ENCODE results near the gene PTHLH. TPM values are rescaled to one million over a fixed set of nuclear protein-coding genes. Genes with fewer than 3 reads are reported as not detected.
A peak's percentile ranks its signal among the peaks of the same experiment; 100 is the strongest.

The PTHLH gene
- total RNA-seq, 1 donor, result 4.3 TPM

- no peak overlapping the region for H3K4me3 ChIP-seq (ENCODE audit: low read depth, low read length)
- no peak for TF ChIP-seq CTCF (IDR thresholded peaks at IDR 0.05; ENCODE audit: insufficient read depth, low read length)
- no peak for DNase-seq (ENCODE audit: low read depth)
Observed at GRCh38 chr12:27952510-27952909, 20.0 kb downstream of the PTHLH start.

GRCh38 chr12:27951898-27952297 is 20.6 kb downstream of the PTHLH start:
- TF ChIP-seq CTCF (IDR thresholded peaks at IDR 0.05; ENCODE audit: insufficient read depth, low read length), result no peak
- H3K4me3 ChIP-seq (ENCODE audit: low read depth, low read length), result no peak overlapping the region
- no peak for DNase-seq (ENCODE audit: low read depth)

DNA sequence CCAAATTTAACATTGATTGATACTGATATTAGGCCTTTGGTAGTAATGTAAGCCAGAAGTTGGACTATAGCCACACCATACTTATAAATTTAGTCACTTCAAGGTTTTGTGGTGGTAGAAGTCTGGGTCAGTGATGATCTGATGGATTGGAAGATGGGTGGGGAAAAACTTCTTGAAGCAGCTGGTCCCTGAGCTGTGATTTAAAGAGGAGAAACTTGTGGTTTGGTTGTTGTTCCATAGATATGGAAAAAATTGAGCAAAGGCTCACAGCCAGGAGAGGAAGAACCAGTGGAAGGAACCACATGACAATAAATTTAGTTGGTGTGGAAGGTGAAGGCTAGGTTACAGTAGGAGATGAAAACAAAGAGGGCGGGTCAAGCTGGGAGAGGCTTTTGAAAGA is 26.1 kb downstream of the PTHLH start:
- TF ChIP-seq CTCF (IDR thresholded peaks at IDR 0.05; ENCODE audit: insufficient read depth, low read length), result no peak
- peak; percentile 26 for DNase-seq (ENCODE audit: low read depth)
- no peak overlapping the region for H3K4me3 ChIP-seq (ENCODE audit: low read depth, low read length)

GRCh38 chr12:27940756-27941402 is 31.7 kb downstream of the PTHLH start:
- H3K4me3 ChIP-seq (ENCODE audit: low read depth, low read length), result no peak overlapping the region
- peak; percentile 87 for TF ChIP-seq CTCF (IDR thresholded peaks at IDR 0.05; ENCODE audit: insufficient read depth, low read length)
- DNase-seq (ENCODE audit: low read depth), result peak; percentile 88

DNA sequence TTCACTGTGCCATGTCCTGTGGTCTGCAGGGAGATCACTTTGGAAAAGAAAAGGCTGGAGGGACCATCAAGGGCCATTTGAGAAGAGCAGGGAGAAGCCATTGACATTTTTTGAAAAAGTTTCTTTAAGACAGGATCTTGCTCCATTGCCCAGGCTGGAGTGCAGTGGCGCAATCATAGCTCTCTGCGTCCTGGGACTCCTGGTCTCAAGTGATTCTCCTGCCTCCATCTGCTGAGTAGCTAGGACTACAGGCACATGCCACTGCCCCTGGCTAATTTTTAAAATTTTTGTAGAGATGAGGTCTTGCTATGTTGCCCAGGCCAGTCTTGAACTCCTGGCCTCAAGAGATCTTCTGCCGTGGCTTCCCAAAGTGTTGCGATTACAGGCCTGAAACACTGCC is 32.3 kb downstream of the PTHLH start:
- no peak for TF ChIP-seq CTCF (IDR thresholded peaks at IDR 0.05; ENCODE audit: insufficient read depth, low read length)
- no peak for DNase-seq (ENCODE audit: low read depth)
- no peak overlapping the region for H3K4me3 ChIP-seq (ENCODE audit: low read depth, low read length)

- DNase-seq (ENCODE audit: low read depth), result no peak
- H3K4me3 ChIP-seq (ENCODE audit: low read depth, low read length), result no peak overlapping the region
- TF ChIP-seq CTCF (IDR thresholded peaks at IDR 0.05; ENCODE audit: insufficient read depth, low read length), result no peak
Observed at GRCh38 chr12:27937768-27938167, 34.8 kb downstream of the PTHLH start.

DNA sequence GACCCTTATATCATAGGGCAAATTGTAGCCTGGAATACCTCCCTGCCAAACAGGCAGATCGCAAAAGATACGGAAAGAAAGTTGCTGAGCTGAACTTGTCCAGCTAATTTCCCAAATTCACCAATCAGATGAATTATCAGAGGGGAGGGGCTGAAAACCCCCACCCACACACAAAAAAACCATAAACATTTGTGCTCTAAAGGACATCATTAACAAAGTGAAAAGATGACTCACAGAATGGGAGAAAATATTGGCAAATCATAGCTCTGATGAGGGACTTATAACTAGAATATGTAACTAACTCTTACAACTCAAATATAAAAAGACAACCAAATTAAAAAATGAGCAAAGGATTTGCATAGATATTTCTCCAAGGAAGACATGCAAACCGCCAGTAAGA is 36.3 kb downstream of the PTHLH start:
- no peak for TF ChIP-seq CTCF (IDR thresholded peaks at IDR 0.05; ENCODE audit: insufficient read depth, low read length)
- no peak for DNase-seq (ENCODE audit: low read depth)
- H3K4me3 ChIP-seq (ENCODE audit: low read depth, low read length), result no peak overlapping the region

Data from fibroblast of the aortic adventitia (primary cell).